D341Med (cell line): ENCODE data around the gene LIN28B.
"Not testable (repeated sequence)": the region's sequence is repeated elsewhere in the genome, so short reads cannot be mapped to it uniquely, and the experiment has no call there.

Experiments
- DNase-seq: peaks from one replicate; pipeline ENCODE4 v3.0.0; 2012; ENCODE audit warnings: low spot score

LIN28B gene

DNA sequence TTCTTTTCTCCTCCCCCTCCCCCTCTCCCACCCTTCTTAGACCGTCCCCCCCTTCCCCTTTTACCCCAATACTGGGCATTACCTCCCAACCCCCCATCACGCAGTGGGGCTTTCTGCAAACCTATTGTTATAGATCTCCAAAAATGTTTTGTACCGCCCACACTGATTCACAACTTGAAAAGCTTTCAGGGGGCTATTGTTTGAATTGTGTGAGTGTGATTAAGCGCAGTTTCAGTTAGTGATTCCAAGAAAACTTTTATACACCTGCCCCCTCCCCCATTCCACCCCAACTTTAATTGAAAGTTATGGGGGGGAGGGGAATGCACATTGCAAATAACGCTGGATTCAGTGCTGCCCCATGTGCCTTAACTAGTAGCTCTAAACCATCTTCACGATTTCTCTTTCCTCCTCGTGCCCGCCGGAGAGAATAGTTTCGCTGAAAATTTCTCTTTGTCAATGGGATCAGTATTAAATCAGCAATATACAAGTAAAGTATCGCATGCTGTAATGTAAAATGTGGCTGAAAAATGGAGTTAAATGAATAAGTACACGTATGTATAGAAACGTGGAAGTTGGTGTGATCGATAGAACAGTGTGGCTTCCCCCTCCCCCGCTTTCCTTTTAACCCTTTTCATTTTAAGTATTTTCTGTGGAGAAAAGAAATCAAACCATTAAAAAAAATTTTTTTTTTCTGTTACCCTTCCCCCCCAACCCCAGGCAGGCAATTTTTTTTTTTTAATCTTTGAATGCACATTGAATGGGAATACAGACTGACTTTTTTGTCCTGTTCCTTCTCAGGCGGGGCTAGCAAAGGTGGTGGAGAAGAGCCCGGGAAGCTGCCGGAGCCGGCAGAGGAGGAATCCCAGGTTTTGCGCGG lies 632 bp downstream of the LIN28B start:
- peak; percentile 27 for DNase-seq

DNA sequence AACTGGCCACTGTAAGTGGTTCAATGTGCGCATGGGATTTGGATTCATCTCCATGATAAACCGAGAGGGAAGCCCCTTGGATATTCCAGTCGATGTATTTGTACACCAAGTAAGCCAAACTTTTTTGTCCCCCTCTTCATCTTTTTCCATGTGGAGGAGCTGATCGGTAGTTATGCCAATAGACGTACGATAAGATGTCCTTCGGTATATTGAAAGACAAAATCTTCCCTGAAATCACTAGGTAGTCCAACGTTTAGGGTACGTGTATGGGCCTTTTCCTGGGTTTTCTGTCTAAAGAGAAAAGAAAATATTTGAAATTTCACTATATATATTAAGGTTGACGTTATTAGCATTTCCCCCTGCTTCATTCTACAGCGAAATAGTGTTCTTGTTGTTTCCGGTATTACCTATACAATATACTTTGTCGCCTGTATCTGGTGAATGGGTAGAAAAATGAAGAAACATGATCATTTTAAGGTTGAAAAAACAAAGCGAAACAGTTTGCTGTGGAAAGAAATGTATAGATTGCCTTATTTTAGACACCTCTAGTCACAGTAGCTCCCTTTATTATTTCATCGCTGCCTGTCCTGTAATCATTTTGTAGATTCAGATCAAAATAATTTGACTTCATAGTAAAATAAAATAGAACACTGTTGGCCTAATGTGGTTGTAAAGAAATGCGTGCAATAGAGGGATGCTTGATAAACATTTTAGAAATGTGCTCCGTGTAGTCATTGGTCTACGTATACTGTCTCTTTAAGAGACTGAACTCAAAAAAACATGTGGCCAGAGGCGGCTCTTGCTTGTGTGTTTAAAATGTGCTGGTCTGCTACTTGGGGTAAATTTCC lies 1.5 kb downstream of the LIN28B start:
- DNase-seq, result no peak

DNA sequence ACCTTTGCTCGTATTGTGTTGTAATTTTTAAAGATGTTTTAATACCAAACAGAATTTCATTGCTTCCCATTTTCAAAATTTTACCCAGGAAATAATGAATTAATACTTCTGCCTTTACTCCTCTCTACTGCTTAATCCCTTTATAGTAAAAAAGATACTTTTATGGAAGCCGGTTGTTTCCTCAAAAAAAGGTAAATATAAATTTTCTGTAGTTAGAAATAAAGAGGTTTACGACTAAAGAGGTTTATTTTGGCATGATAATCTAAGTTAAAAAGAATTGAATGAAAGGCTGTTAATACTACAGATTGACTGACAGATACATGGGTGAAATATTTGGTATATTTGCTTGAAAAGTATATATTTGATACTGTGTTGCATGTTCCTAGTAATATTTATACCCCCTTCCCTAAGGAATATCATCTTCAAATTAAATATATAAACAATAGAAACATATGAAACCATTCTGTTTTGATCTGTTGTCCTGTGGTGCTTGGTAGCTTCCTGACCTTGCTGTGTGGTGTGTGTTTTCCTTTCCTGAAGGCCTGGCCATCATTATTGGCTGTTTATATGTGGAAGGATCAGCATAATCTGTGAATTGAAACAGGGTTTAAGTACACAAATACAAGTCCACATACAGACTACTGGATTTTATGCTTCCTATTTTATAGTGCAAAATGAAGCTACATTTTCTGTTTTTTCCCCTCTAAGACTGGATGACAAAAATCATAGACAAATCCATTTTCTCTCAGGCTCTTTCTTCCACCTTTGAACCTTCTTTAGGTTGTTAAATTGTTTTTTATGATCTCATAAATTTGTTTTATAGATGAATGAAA lies 2.3 kb downstream of the LIN28B start:
- no peak for DNase-seq

DNA sequence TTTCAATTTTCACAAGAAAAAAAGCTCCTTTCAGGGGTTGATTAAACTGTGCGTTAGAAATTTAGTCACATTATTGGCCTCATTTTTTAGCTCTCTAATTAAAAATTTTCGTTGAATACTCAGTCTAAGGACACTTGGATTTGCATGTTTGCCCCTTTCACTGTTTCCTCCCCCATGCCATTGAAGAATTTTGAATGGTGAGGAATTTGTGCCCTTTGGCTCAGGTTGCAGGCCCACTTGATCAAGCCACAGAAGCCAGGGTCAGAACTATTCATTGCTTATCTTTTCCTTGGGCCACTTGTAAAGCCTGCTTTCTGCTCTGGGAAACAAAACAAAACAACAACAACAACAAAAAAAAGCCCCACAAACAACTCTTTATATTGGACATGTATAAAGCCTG lies 12.2 kb downstream of the LIN28B start:
- DNase-seq, result no peak

DNA sequence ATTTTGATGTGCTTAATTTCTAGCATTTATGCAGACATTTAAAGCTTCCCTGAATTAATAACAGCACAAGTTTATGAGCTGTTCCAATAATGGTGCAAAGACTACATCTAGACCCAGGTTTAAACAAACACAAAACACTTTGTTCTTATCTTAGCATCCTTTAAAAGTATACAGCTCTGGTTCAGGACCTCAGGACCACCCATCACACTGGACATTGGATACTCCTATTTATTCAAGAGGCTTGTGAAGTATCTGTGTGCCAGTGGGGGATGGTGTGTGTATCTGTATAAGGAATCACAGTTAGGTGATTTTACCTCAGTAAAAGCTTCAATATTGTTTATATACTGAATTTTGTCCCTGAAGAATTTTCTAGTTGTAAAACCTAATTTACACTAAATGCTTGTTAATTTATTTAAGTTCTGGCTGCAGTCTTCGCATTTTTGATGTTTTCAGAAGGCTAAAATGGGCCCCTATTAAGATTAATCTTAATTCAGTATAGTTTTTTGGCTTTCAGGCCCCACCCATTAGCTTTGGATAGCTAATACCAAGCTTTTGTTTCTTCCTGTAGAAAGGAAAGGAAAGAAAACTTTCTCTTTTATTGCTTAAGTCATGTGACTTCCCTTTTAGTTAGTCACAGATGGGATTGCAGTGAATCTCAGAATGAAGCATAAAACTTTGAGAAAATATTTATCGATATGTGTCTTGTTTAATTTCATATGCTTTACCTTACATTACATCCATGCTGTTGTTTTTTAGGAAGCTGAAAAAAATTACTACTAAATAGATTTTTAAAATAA lies 13.1 kb downstream of the LIN28B start:
- DNase-seq, result no peak

DNA sequence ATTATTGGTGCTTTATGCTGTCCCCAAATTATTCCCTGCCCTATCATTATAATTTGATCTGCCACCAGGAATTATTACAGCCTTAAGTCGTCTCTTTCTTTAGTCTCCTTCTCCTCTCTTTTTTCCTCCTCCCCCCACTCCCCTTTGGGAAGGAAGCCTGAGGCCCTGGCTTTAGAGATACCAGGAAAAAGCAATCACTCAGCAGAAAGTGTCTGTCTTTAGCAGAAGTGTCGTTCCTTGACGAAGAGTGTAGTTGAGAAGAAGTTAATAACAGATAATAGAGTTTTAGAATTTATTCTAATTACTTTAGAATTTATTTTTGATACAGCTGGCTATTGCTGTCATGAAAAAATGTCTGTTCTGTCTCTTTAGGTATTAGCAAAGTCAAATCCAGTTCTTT lies 16.5 kb downstream of the LIN28B start:
- DNase-seq, result no peak

DNA sequence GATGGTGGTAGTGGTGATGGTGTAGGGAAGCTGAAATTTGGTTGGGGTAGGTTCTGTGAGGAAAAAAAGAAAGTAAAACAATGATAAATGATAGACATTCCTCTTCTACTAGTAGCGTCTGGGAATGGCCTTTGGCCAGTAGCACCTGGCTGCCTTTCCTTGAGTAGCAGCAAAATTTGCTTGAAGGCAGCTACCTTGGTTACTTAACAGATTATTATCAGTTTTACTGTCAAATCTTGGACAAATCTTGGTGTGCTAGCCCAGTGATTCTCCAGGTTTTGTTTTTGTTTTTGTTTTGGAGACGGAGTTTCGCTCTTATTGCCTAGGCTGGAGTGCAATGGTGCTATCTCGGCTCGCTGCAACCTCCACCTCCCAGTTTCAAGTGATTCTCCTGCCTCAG lies 26.4 kb downstream of the LIN28B start:
- DNase-seq, result no peak

DNA sequence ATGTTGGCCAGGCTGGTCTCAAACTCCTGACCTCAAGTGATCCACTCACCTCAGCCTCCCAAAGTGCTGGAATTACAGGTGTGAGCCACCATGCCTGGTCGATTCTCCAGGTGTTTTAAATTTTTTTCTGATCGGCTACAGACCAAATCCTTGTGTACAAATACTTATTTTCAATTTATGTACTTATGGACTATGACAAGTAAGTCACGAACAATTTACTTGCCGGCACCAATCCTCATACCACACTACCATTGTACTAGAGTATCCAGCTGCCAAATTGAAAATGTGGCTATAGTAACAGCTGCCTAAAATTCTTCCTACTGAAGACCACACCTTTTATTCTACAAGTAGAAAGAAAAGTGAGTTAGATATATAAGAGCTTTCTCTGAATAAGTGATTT lies 26.9 kb downstream of the LIN28B start:
- no peak for DNase-seq

DNA sequence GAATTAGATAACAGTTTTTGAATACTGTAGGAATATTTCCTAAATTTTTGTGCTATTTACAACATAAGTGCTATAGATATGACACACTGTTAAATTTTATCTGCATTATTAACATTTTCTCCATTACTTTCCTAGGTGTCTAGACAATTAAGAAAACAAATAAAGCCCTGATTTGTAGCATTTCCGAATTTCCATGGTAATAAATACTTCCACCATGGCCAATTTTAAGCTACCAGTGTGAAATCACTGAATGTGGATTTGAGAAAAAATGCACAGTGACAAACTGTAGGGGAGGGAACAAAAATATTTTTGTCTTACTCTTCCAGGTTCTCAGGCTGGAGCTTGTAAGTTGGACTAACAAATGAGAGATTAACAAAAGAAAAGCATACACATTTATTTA lies 27.9 kb downstream of the LIN28B start:
- DNase-seq, result no peak

DNA sequence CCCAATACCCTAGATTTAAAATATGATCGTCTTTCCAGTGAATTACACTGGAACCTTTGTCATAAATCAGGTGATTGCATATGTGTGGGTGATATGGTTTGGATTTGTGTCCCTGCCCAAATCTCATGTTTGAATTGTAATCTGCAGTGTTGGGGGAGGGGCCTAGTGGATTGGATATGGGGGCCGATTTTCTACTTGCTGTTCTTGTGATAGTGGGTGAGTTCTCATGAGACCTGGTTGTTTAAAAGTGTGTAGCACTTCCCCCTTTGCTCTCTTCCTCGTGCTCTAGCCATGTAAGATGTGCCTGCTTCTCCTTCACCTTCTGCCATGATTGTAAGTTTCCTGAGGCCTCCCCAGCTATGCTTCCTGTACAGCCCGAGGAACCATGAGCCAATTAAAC lies 29.0 kb downstream of the LIN28B start:
- not testable (repeated sequence) for DNase-seq

DNA sequence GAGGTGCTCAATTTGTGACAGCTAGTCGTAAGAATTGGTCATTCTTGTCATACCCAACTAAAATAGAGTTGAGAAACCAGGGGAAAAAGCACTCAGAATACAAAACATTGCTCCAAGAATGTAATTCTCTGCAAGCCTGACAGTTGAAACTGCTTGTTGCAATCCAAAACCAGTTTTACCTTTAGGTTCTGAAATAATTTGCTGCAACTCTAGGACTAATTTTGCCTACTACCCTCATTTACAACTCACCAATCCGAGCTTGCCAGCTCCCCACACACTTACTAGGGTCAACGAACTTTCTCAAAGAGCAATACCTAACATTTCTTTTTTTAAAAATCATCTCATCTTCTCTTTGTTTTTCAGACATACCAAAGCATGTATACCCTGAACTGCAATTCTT lies 29.7 kb downstream of the LIN28B start:
- DNase-seq, result no peak

DNA sequence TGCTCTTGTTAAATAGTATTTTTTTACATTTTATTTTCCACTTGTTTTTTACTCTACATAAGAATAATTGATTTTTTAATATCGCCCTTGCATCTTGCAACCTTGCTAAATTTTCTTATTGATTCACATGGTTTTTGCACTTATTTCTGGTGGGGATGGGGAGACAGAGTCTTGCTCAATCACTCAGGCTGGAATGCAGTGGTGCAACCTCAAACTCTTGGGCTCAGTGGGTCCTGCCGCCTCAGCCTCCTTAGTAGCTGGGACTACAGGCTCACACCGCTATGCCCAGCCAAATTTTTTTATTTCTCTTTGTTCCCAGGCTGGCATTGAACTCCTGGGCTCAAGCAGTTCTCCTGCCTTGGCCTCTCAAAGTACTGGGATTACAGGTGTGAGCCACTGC lies 30.3 kb downstream of the LIN28B start:
- DNase-seq, result no peak

DNA sequence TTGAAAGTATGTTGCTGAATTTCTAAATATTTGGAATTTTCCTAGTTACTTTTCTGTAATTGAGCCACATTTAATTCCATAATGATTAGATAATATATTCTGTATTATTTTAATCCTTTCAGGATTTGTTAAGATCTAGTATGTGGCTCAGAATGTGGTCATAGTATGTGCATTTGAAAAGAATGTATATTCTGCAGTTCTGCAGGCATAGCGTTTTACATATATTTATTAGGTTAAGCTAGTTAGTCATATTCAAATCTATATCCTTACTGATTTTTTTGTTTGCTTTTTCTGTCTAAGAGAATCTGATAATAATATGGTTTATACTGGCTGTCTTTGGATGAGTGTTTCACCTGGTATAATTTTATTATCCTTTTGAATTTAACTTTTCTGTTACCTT lies 33.2 kb downstream of the LIN28B start:
- no peak for DNase-seq

DNA sequence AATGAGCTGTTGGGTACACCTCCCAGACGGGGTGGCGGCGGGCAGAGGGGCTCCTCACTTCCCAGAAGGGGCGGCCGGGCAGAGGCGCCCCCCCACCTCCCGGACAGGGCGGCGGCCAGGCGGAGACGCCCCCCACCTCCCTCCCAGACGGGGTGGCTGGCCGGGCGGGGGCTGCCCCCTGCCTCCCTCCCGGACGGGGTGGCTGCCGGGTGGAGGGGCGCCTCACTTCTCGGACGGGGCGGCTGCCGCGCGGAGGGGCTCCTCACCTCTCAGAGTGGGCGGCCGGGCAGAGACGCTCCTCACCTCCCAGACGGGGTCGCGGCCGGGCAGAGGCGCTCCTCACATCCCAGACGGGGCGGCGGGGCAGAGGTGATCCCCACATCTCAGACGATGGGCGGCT lies 34.2 kb downstream of the LIN28B start:
- not testable (repeated sequence) for DNase-seq

DNA sequence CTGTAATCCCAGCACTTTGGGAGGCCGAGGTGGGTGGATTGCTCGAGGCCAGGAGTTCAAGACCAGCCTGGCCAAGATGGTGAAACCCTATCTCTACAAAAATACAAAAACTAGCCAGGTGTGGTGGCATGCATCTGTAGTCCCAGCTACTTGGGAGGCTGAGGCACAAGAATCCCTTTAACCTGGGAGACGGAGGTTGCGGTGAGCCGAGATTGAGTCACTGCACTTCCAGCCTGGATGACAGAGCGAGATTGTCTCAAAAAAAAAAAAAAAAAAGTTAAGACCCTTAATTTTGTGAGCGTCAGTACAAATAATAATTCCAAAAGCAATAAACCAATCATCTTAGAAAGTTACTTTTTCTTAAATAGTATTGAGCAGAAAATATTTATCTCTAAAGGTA lies 36.7 kb downstream of the LIN28B start:
- DNase-seq, result not testable (repeated sequence)

DNA sequence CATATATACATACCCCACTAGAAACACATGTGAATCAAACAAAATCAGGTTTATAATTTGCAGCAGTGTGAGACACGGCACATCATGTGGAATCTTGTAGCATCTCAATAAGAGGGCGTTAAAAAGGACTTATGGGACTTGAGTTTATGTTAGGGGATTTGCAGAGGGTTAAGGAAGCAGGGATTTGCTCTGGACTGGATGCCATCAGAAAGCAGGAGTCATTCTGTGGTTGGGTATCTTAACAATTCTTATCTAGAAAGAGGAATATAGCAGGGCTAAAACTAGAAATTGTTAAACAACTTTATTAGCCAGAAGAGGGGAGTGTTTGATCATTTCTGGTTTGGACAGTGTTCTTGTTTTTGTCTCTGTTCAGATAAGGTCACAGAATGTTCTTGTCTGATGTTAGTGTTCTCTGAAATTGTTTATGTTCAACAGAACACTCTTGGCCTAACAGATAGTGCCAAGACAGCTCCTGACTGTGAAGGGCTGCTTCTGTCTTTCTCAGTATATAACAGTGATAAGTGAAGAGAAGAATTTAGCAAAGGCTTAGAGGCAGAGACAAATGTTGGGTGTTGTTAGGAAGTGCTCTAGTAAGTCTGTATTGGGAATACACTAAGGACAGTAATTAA lies 39.2 kb downstream of the LIN28B start:
- DNase-seq, result no peak

DNA sequence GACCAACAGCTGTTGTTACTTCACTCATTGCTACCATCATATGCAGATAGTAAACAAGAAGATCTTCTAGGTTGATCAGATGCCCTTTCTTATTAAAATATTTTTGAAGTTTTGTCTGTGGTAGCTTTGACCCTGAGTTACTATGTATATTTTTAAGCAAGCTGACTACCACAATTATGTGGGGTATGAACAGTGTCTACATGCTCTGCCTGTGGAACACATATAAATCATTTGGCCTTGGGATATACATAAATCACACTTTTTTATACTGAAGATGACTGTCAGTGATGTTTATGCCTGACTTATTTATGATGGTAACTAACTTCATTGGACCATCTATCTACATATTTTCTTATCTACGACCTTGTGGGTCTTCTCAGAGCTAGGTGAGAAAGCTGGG lies 44.2 kb downstream of the LIN28B start:
- DNase-seq, result no peak

DNA sequence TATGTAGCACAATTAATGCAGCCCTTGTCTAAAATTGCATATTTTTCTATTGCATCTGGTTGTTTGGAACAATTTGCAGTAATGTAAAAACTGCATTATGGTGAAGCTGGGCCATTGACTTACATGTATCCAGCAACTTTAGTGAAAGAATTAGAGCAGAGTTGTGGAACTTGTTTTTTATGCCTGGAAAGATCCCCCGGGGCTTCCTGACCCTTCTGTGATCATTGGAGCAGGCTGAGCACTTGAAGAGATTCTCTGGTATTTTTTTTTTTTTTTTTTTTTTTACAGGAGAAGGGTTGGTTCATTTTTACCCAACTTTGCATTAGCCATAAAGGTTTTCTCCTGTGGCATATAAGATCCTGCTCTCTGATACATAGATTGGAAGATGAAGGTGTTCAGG lies 45.0 kb downstream of the LIN28B start:
- no peak for DNase-seq

DNA sequence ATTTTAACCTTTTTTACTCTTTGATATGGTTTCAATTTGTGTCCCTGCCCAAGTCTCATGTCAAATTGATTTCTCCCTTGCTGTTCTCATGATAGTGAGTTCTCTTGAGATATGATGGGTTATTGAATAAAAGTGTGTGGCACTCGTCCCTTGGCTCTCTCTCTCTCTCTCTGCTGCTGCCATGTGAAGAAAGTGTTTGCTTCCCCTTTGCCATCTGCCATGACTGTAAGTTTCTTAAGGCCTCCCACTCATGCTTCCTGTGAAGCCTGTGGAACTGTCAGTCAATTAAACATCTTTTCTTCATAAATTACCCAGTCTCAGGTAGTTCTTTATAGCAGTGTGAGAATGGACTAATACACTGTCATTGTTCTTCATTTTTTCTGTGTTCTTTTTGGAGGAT lies 48.5 kb downstream of the LIN28B start:
- DNase-seq, result no peak

DNA sequence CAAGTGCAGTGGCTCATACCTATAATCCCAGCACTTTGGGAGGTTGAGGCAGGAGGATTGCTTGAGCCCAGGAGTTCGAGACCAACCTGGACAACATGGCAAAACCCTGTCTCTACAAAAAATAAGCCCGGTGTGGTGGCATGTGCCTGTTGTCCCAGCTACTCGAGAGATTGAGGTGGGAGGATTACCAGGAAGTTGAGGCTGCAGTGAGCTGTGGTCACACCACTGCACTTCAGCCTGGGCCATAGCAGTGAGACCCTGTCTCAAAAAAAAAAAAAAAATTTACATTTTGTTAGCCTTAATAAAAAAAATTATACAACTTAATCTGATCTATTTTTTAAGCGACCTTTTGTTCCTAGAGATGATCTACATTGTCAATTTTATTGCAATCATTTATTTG lies 56.6 kb downstream of the LIN28B start:
- DNase-seq, result not testable (repeated sequence)

DNA sequence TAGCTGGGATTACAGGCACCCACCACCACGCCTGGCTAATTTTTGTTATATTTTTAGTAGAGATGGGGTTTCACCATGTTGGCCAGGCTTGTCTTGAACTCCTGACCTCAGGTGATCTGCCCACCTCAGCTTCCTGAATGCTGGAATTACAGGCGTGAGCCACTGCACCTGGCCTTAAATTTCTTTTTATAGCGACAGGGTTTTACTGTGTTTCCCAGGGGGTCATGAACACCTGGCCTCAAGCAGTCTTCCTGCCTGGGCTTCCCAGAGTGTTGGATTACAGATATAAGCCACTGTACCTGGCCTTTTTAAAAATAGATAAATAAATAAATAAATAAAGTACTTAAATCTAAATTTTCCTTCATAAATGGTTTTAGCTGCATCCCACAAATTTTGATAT lies 57.5 kb downstream of the LIN28B start:
- no peak for DNase-seq
